Measurements from ENCODE around the gene TSC22D2. TPM values are rescaled to one million over a fixed set of nuclear protein-coding genes. Genes with fewer than 3 reads are reported as not detected.

The TSC22D2 gene
- total and polyA plus RNA-seq, 2 of the 8 experiments (the other 6 are each of a cell fraction or from before 2014, with no cell fraction given) = 3.4 to 27.6 TPM

DNA sequence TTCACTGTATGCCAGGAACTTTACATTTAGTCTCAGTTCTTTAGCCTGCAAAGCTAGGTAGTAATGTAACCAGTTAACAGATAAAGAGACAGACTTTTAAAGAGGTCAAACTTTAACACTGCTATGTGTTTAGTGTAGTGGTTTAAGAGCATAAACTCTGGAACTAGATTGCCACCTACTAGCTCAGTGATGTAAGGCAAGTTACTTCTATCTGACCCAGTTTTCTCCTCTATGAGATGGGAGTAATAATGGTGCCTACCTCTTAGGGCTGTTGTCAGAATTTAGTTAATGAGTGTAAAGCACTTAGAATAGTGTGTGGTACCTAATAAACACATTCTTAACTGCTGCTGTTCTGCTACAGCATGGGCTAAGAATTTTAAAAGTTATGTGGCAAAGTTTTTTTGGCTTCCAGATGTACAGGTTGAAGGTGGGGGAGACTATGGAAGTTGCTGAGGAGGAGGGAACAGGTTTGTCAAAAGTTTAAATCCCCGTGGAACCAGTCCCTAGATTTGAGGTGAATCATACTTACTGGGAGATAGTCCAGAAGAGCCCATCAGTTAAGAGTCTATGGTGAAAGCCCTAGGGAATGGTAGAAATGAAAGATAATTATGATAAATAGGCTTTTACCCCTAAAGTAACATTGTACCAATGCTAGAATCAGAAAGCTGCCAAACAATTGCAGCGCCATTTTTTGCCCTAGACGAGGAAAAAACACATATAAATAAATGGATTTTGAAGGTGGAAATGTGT is 13.9 kb downstream of the TSC22D2 start (continued):
- TF ChIP-seq CREB1 (IDR thresholded peaks at IDR 0.05) (no peak), MAFK (IDR thresholded peaks at IDR 0.05; ENCODE audit: low read depth, low read length) (no peak), CTBP2 (IDR thresholded peaks at IDR 0.05; ENCODE audit: borderline replicate concordance, insufficient read depth, insufficient read length, low read length) (no peak), ASH2L (IDR thresholded peaks at IDR 0.05; ENCODE audit: low read length) (no peak)
- TF ChIP-seq, protein P1, sequence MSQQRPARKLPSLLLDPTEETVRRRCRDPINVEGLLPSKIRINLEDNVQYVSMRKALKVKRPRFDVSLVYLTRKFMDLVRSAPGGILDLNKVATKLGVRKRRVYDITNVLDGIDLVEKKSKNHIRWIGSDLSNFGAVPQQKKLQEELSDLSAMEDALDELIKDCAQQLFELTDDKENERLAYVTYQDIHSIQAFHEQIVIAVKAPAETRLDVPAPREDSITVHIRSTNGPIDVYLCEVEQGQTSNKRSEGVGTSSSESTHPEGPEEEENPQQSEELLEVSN (IDR thresholded peaks at IDR 0.05) = no peak
- TF ChIP-seq, protein P2, sequence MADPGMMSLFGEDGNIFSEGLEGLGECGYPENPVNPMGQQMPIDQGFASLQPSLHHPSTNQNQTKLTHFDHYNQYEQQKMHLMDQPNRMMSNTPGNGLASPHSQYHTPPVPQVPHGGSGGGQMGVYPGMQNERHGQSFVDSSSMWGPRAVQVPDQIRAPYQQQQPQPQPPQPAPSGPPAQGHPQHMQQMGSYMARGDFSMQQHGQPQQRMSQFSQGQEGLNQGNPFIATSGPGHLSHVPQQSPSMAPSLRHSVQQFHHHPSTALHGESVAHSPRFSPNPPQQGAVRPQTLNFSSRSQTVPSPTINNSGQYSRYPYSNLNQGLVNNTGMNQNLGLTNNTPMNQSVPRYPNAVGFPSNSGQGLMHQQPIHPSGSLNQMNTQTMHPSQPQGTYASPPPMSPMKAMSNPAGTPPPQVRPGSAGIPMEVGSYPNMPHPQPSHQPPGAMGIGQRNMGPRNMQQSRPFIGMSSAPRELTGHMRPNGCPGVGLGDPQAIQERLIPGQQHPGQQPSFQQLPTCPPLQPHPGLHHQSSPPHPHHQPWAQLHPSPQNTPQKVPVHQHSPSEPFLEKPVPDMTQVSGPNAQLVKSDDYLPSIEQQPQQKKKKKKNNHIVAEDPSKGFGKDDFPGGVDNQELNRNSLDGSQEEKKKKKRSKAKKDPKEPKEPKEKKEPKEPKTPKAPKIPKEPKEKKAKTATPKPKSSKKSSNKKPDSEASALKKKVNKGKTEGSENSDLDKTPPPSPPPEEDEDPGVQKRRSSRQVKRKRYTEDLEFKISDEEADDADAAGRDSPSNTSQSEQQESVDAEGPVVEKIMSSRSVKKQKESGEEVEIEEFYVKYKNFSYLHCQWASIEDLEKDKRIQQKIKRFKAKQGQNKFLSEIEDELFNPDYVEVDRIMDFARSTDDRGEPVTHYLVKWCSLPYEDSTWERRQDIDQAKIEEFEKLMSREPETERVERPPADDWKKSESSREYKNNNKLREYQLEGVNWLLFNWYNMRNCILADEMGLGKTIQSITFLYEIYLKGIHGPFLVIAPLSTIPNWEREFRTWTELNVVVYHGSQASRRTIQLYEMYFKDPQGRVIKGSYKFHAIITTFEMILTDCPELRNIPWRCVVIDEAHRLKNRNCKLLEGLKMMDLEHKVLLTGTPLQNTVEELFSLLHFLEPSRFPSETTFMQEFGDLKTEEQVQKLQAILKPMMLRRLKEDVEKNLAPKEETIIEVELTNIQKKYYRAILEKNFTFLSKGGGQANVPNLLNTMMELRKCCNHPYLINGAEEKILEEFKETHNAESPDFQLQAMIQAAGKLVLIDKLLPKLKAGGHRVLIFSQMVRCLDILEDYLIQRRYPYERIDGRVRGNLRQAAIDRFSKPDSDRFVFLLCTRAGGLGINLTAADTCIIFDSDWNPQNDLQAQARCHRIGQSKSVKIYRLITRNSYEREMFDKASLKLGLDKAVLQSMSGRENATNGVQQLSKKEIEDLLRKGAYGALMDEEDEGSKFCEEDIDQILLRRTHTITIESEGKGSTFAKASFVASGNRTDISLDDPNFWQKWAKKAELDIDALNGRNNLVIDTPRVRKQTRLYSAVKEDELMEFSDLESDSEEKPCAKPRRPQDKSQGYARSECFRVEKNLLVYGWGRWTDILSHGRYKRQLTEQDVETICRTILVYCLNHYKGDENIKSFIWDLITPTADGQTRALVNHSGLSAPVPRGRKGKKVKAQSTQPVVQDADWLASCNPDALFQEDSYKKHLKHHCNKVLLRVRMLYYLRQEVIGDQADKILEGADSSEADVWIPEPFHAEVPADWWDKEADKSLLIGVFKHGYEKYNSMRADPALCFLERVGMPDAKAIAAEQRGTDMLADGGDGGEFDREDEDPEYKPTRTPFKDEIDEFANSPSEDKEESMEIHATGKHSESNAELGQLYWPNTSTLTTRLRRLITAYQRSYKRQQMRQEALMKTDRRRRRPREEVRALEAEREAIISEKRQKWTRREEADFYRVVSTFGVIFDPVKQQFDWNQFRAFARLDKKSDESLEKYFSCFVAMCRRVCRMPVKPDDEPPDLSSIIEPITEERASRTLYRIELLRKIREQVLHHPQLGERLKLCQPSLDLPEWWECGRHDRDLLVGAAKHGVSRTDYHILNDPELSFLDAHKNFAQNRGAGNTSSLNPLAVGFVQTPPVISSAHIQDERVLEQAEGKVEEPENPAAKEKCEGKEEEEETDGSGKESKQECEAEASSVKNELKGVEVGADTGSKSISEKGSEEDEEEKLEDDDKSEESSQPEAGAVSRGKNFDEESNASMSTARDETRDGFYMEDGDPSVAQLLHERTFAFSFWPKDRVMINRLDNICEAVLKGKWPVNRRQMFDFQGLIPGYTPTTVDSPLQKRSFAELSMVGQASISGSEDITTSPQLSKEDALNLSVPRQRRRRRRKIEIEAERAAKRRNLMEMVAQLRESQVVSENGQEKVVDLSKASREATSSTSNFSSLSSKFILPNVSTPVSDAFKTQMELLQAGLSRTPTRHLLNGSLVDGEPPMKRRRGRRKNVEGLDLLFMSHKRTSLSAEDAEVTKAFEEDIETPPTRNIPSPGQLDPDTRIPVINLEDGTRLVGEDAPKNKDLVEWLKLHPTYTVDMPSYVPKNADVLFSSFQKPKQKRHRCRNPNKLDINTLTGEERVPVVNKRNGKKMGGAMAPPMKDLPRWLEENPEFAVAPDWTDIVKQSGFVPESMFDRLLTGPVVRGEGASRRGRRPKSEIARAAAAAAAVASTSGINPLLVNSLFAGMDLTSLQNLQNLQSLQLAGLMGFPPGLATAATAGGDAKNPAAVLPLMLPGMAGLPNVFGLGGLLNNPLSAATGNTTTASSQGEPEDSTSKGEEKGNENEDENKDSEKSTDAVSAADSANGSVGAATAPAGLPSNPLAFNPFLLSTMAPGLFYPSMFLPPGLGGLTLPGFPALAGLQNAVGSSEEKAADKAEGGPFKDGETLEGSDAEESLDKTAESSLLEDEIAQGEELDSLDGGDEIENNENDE (IDR thresholded peaks at IDR 0.05; ENCODE audit: insufficient replicate concordance, low read length) = no peak
- TF ChIP-seq, protein P3, sequence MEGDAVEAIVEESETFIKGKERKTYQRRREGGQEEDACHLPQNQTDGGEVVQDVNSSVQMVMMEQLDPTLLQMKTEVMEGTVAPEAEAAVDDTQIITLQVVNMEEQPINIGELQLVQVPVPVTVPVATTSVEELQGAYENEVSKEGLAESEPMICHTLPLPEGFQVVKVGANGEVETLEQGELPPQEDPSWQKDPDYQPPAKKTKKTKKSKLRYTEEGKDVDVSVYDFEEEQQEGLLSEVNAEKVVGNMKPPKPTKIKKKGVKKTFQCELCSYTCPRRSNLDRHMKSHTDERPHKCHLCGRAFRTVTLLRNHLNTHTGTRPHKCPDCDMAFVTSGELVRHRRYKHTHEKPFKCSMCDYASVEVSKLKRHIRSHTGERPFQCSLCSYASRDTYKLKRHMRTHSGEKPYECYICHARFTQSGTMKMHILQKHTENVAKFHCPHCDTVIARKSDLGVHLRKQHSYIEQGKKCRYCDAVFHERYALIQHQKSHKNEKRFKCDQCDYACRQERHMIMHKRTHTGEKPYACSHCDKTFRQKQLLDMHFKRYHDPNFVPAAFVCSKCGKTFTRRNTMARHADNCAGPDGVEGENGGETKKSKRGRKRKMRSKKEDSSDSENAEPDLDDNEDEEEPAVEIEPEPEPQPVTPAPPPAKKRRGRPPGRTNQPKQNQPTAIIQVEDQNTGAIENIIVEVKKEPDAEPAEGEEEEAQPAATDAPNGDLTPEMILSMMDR (IDR thresholded peaks at IDR 0.05; ENCODE audit: control extremely low read depth in 1 of 3, insufficient read depth in 1 of 3, low read depth in 1 of 3, low read length in 3 of 3) = no peak

Data from H1 (cell line).